GM18508 (cell line): ENCODE results near the gene CEACAM16.
"Not testable (repeated sequence)": the region's sequence is repeated elsewhere in the genome, so short reads cannot be mapped to it uniquely, and the experiment has no call there.

ENCODE experiments used
- ATAC-seq: cut with Tn5 transposase; IDR thresholded peaks from one replicate; pipeline ENCODE4 v1.9.1; 2021; ENCODE audit warnings: moderate number of reproducible peaks; ENCODE audit not compliant: insufficient read depth, unreplicated experiment

The CEACAM16 gene

DNA sequence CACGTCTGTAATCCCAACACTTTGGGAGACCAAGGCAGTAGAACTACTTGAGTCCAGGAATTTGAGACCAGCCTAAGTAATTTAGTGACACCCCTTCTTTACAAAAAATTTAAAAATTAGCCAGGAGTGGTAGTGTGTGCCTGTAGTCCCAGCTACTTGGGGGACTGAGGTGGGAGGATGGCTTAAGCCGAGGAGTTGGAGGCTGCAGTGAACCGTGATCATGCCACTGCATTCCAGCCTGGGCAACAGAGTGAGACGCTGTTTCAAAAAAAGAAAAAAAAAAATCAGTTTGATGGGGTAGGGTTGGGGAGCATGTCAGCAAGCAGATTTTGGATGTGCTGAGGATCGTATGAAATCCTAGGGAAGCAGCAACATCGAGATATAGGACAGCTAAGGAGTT lies 23.4 kb upstream of the CEACAM16 start:
- ATAC-seq, result no peak

DNA sequence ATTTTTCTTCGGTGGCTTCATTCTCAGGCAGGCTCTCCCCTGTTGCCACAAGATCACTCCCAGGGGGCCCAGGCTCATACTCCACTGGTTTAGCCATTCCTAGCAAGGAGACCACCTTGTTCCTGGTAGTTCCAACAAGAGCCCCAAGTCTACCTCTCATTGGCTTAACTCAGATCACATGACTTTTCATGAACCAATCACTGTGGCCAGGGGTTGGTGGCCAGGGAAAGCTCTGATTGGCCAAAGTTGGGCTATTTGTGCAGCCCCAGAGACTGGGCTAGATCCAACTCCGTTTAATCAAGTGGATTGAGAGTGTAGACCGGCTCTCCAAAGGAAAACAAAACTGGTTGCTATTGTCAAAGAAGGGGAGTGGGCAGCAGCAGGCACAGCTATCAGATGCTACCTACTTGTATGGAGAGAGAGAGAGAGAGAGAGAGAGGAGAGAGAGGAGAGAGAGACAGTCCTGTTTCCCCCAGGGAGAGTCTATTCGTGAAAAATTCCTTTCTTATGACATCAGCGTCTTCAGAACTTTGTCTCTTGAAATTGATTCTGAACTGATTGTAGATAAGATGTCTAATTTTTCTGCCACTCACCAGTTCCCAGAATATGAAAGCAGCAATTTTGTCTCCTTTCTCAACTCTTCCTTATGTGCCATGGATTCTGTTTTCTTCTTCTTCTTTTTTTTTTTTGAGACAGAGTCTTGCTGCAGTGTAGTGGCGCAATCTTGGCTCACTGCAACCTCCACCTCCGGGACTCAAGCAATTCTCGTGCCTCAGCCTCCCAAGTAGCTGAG lies 21.7 kb upstream of the CEACAM16 start:
- no peak for ATAC-seq

- ATAC-seq, result no peak
These were observed 18.4 kb upstream of the CEACAM16 start for GRCh38 chr19:44680536-44680935.

DNA sequence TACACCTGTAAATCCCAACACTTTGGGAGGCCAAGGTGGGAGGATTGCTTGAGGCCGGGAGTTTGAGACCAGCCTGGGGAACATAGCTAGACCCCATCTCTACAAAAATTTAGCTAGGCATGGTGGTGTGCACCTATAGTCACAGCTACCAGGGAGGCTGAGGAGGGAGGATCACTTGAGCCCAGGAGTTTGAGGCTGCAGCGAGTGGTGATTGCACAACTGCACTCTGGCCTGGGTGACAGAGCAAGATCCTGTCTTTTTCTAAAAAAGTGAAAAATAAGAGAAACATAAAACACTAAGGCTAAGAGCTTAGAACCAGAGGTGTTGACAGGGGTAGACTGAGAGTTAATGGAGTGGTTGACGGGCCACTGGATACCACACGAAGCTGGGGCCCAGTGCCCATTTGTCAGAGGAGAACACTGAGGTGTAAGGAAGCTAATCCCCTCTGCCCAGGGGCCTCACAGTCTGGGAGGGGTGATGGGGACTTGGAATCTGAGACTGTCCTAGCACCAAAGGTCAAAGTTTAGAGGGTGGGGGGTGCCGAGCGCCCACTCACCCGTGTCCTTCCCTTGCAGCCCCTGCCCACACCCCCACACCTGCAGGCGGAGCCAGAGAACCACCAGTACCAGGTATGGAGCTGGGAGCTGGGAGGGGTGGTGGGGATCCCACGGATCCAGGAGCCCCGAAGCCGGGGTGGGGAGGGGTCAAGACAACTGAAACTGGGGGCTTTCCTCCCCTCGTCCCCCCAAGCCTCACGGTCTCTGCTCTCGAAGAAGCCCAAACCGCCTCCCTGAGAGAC lies 16.8 kb upstream of the CEACAM16 start:
- no peak for ATAC-seq

DNA sequence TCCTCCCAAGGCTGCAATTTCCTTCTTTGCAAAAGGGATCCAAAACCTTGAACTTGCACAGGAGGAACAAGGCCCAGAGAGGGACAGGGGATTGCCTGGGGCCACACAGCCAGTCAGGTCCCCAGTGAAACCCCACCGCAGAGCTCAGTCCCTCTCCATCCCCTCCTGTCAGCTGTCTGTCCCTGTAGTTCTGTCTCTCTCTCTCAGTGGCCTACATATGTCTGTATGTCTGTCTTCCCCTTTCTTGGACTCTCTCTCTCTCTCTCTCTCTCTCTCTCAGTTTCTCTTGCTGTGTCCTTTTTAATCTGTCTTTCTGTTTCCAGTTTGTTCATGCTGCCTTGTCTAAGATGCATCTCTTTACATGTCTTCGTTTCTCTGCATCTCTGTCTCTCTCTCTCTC lies 16.1 kb upstream of the CEACAM16 start:
- no peak for ATAC-seq

DNA sequence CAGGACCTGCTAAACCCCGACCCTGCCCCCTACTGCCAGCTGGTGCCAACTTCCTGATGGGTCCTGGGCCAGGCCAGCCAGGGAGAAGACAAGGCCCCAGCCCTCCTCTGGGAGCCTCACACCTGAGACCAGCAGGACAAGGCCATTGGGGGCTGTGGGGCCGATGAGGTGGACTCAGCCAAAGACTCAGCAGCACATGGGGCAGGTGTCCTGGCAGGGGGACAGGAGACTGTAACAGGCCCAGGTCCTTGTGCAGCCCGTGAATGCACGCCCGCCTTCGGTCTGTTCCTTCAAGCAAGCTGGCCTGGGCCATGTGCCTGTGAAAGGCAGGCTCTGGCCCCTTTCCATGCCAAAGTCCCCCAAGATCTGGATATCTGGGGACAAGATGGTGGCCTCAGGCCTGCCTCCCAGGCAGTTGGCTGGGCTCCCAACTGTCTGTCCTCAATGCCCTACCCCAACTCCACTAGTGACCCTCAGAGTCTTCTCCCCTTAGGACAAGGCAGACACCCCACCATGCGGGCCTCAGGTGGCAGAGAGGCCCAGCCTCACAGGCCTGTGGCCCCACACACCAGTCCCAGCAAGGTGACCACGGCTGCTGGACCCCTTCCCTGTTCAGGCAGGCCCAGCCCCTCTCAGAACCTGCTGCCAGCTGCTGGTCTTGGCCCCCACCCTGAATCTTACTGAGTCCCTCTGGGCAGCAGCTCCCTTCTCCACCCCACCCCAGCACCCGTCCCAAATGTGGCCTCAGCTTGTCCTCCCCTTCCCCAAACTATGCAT lies 15.3 kb upstream of the CEACAM16 start:
- no peak for ATAC-seq

DNA sequence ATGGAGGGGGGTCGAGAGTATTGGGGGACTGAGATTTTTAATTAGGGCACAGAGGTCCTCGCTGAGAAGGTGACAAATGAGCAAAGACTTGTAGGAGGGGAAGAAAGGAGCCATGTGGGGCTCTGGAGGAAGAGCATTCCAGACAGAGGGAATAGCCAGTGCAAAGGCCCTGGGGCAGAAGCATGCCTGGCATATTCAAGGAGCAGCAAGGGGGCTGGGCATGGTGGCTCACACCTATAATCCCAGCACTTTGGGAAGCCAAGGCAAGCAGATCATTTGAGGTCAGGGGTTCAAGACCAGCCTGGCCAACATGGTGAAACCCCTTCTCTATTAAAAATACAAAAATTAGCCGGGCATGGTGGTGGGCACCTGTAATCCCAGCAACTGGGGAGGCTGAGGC lies 14.6 kb upstream of the CEACAM16 start:
- not testable (repeated sequence) for ATAC-seq

GRCh38 chr19:44684892-44685863 lies 13.8 kb upstream of the CEACAM16 start:
- ATAC-seq, result no peak

GRCh38 chr19:44685877-44686276 lies 13.1 kb upstream of the CEACAM16 start:
- no peak for ATAC-seq

DNA sequence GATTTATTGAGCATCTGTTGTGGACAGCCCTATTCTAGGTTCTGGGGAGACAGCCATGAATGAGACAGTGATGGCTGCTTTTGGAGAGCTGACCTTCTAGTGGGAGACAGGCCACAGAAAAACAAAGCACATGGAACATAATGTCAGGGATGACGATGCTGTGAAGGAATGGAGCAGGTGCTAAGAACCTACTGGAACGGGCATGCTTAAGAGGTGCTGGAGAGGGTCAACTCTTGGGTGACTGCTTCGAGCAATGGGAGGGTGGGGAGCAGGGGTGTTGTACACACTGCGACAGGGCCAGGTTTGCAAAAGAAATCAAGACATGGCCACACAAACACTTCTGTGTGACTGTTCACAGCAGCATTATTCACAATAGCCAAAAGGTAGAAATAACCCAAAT lies 12.1 kb upstream of the CEACAM16 start:
- no peak for ATAC-seq

DNA sequence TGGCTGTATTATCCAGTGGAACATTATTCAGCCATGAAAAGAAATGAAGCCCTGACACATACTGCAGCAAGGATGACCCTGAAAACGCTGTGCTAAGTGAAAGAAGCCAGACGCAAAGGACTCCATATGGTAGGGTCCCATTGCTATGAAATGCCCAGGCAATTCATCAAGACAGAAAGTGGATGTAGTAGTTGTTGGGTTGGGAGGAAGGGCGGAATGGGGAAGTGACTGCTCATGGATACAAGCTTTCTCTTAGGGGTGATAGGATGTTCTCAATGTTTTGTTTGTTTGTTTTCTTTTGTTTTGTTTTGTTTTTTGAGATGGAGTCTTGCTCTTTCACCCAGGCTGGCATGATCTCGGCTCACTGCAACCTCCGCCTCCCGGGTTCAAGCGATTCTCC lies 11.1 kb upstream of the CEACAM16 start:
- no peak for ATAC-seq

DNA sequence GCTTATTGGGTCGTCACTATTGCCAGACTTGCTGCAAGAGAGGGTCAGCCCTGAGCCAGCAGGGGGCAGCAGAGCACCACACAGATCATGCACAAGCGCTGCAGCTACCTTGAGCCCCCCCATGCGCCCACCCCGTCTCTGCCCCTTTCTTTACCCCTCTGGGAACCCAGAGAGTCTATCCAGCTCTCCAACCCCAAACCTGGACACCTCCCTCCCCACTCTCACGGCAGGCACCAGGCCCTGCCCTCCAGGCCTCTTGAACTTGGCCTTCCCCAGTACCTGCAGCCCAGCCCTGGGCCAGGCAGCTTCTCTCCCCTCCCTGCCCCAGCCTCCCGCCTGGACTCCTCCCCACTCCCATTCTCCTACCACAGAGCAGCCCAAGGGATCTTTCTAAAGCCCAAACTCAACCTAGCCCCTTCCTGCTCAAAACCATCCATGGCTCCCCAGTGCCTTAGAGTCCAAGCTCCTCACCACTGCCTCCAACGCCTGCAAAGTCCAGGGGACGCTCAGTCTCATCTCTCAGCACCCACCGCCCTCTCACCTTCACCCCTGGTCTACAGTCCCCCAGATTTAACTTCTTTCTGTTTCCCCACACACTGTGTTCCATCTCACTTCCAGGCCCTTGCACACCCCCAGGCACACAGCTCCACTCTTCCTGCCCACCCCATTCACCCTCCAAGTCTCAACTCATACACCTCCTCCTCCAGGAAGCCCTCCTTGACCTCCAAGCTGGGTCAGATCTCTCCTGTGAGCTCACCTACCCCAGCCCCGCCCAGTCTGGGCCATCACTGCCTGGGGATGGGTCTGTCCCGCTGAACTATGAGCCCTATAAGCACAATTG lies 9.4 kb upstream of the CEACAM16 start:
- ATAC-seq, result no peak

DNA sequence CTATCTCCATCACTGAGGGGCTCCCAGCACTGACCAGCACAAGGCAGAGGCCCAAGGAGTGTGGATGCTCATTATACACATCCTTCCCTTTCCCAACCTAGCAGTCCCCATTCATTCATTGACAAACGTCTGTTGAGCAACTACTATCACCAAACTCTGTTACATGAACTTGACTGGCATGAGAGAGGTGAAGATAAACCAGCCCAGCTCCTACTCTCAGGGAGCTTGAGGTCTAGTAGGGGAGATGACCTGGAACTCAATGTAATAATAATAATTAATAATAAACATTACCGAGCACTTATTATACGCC lies 8.9 kb upstream of the CEACAM16 start:
- ATAC-seq, result no peak

DNA sequence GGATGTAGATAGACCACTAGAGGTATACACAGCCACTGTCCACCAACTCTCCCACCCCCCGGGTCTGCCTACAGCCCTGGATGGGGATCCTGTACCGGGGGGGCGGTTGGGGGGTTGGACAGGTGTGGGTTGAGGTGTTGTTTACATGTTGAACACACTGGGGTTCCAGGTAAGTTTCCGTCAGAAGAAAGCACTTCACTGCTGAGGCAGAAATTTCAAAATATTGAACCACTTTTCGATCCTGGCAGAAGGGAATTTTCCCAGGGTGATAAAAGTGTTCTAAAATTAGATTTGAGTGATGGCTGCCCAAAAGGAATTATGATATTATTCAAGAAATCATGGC lies 6.6 kb upstream of the CEACAM16 start:
- no peak for ATAC-seq

GRCh38 chr19:44694184-44694579 lies 4.8 kb upstream of the CEACAM16 start:
- no peak for ATAC-seq

- ATAC-seq, result no peak
These were observed 1.8 kb upstream of the CEACAM16 start for GRCh38 chr19:44696939-44697669.

- ATAC-seq, result no peak
These were observed 1.3 kb upstream of the CEACAM16 start for GRCh38 chr19:44697670-44698034.

GRCh38 chr19:44700547-44700946 lies 1.6 kb downstream of the CEACAM16 start:
- ATAC-seq, result no peak

GRCh38 chr19:44701228-44701627 lies 2.3 kb downstream of the CEACAM16 start:
- ATAC-seq, result no peak
